H1 (cell line): ENCODE measurements around the gene FBXO41. TPM values are rescaled to one million over a fixed set of nuclear protein-coding genes. Genes with fewer than 3 reads are reported as not detected.

Experiments used
- ATF3 ChIP-seq: IDR thresholded peaks from 2 replicates; pipeline ENCODE4 v1.6.1; 2011; ENCODE audit warnings: low read depth, mild to moderate bottlenecking, low read length; ENCODE audit not compliant: insufficient read depth
- KDM1A ChIP-seq: fragments of 200-600, 300-600 bp; sonication (generic); IDR thresholded peaks from 2 replicates; pipeline ENCODE4 v1.7.1; 2016; ENCODE audit warnings: mild to moderate bottlenecking, low read length, borderline replicate concordance
- SUZ12 ChIP-seq: fragments of 200-600 bp; sonication (generic); IDR thresholded peaks from 2 replicates; pipeline ENCODE4 v1.6.1; 2012; ENCODE audit warnings: mild to moderate bottlenecking, inconsistent platforms, low read length, moderate library complexity, mixed read lengths
- polyA plus RNA-seq, 7 experiments: library from polyadenylated mRNA; depleted of rRNA in 3 of 7; stranded (reverse) in 5 of 7; unstranded in 2 of 7; fragments of >200 nt in 5 of 7; fragments of 200-250 nt in 2 of 7; gene quantifications; 1 replicate in 5 of 7; 2 replicates in 1 of 7; 4 replicates in 1 of 7; pipeline versions ENCODE4 v1.2.1 to v1.2.3, GENCODE V29; 2011 to 2013; ENCODE audit warnings: missing spikeins in 2 of 7, mixed read lengths in 2 of 7
- total RNA-seq: library from RNA; stranded (reverse); fragmentation: NEBNext Ultra II Directional; extraction: Animal tissue kit (Norgen Biotek cat#: 25700); gene quantifications from 2 replicates; pipeline ENCODE4 v1.2.1, GENCODE V29; 2021

FBXO41 gene
- total and polyA plus RNA-seq, 2 of the 8 experiments (the other 6 are each of a cell fraction or from before 2014, with no cell fraction given), result 11.2 to 14.3 TPM

GRCh38 chr2:73269686-73270465 lies 14.4 kb downstream of the FBXO41 start (continued):
- no peak for TF ChIP-seq KDM1A
- TF ChIP-seq ATF3, result no peak
- no peak for TF ChIP-seq SUZ12
